Measurements from ENCODE around the gene SEPTIN7.

The SEPTIN7 gene

GRCh38 chr7:35831208-35831607 lies 30.4 kb downstream of the SEPTIN7 start:
- no peak for DNase-seq (ENCODE audit: low read depth, low spot score)

- DNase-seq (ENCODE audit: low read depth, low spot score): no peak
Measured at GRCh38 chr7:35839860-35840854, 39.3 kb downstream of the SEPTIN7 start.

- no peak for DNase-seq (ENCODE audit: low read depth, low spot score)
Measured at GRCh38 chr7:35846816-35847412, 46.1 kb downstream of the SEPTIN7 start.

- DNase-seq (ENCODE audit: low read depth, low spot score): no peak
Measured at GRCh38 chr7:35848725-35849124, 47.9 kb downstream of the SEPTIN7 start.

- DNase-seq (ENCODE audit: low read depth, low spot score): no peak
Measured at GRCh38 chr7:35849158-35849831, 48.4 kb downstream of the SEPTIN7 start.

- no peak for DNase-seq (ENCODE audit: low read depth, low spot score)
Measured at GRCh38 chr7:35849954-35850353, 49.1 kb downstream of the SEPTIN7 start.
